ENCODE measurements around the gene BDP1.

GRCh38 chr5:71483355-71483754, 27.9 kb downstream of the BDP1 start:
- TF ChIP-seq CTCF (IDR thresholded peaks at IDR 0.05; ENCODE audit: low read length) (no peak), EZH2 (IDR thresholded peaks at IDR 0.05; ENCODE audit: borderline replicate concordance, low read length) (no peak)
